H1 (cell line): Measurements from ENCODE around the gene ATG7. TPM values are rescaled to one million over a fixed set of nuclear protein-coding genes. Genes with fewer than 3 reads are reported as not detected.

Source experiments
- CTCF ChIA-PET: fragments of 300-600 bp; sonication (Branson Sonifier 250); formaldehyde crosslinking; loops from one replicate; lab custom pipeline; 2021; ENCODE audit not compliant: partially characterized antibody; lab: Charles Lee
- POLR2A ChIA-PET: fragments of 300-600 bp; sonication (Branson Sonifier 250); formaldehyde crosslinking; loops from one replicate; lab custom pipeline; 2021; ENCODE audit warnings: inconsistent platforms; ENCODE audit not compliant: partially characterized antibody; lab: Charles Lee
- DNase-seq, 2 experiments: peaks; one replicate each; pipeline versions ENCODE4 v3.0.0 to v3.0.0-alpha.2; 2010 to 2022; ENCODE audit warnings: low spot score in 2 of 2, low read depth in 1 of 2, mixed read lengths in 1 of 2
- FAIRE-seq: peaks from 2 replicates; lab custom pipeline; 2011; peaks lifted over from hg19 to GRCh38; lab: Jason Lieb, UNC
- H2AFZ ChIP-seq: 2 replicates; pipeline ENCODE4 v1.8.1; 2012; ENCODE audit warnings: low read length, inconsistent platforms
- H2AK5ac ChIP-seq: 2 replicates; pipeline ENCODE4 v1.6.1; 2013; ENCODE audit warnings: low read depth, low read length
- H2BK120ac ChIP-seq: replicated peaks from 2 replicates; pipeline ENCODE3; 2013; ENCODE audit warnings: low read depth, low read length, inconsistent platforms
- H2BK12ac ChIP-seq: 2 replicates; pipeline ENCODE4 v1.6.1; 2013; ENCODE audit warnings: low read depth, low read length
- H2BK15ac ChIP-seq: 2 replicates; pipeline ENCODE4 v1.6.1; 2013; ENCODE audit warnings: low read length
- H2BK20ac ChIP-seq: 2 replicates; pipeline ENCODE4 v1.6.1; 2013; ENCODE audit warnings: low read length
- H2BK5ac ChIP-seq: 2 replicates; pipeline ENCODE4 v1.6.1; 2013; ENCODE audit warnings: low read depth, low read length
- H3K14ac ChIP-seq: 2 replicates; pipeline ENCODE4 v1.6.1; 2013; ENCODE audit warnings: inconsistent platforms; ENCODE audit not compliant: insufficient read length
- H3K18ac ChIP-seq: 2 replicates; pipeline ENCODE4 v1.6.1; 2013; ENCODE audit warnings: low read length; ENCODE audit errors: extremely low read depth
- H3K23ac ChIP-seq: 2 replicates; pipeline ENCODE4 v1.6.1; 2013; ENCODE audit warnings: inconsistent platforms; ENCODE audit not compliant: insufficient read length
- H3K23me2 ChIP-seq: 2 replicates; pipeline ENCODE4 v1.6.1; 2013; ENCODE audit warnings: low read depth, low read length
- H3K27ac ChIP-seq: 2 replicates; pipeline ENCODE4 v1.6.1; 2011; ENCODE audit warnings: low read depth, low read length, inconsistent platforms
- H3K27me3 ChIP-seq, 4 experiments: replicated peaks in 1 of 4; 1 replicate in 1 of 4; 2 replicates in 3 of 4; pipeline versions ENCODE4 v1.6.1 to v1.8.1; 2011 to 2013; ENCODE audit warnings: low read length in 3 of 4, mild to moderate bottlenecking in 3 of 4, inconsistent platforms in 2 of 4, mixed read lengths in 2 of 4, moderate library complexity in 1 of 4; ENCODE audit not compliant: control insufficient read depth in 3 of 4, insufficient read depth in 3 of 4; ENCODE audit errors: extremely low read depth in 1 of 4
- H3K36me3 ChIP-seq, 4 experiments: 2 replicates each; pipeline versions ENCODE4 v1.6.1 to v1.8.1; 2011 to 2013; ENCODE audit warnings: mild to moderate bottlenecking in 4 of 4, low read length in 3 of 4, moderate library complexity in 2 of 4, control low read depth in 1 of 4, inconsistent platforms in 1 of 4; ENCODE audit not compliant: insufficient read depth in 4 of 4, control insufficient read depth in 2 of 4
- H3K4ac ChIP-seq: replicated peaks from 2 replicates; pipeline ENCODE3; 2013; ENCODE audit warnings: low read length, low read depth, mixed read lengths, inconsistent platforms; ENCODE audit not compliant: insufficient read length
- H3K4me1 ChIP-seq, 4 experiments: replicated peaks in 1 of 4; 1 replicate in 1 of 4; 2 replicates in 3 of 4; pipeline versions ENCODE4 v1.6.1 to v1.8.1; 2011 to 2013; ENCODE audit warnings: low read length in 3 of 4, inconsistent platforms in 2 of 4, mixed read lengths in 1 of 4; ENCODE audit not compliant: insufficient read depth in 4 of 4, control insufficient read depth in 3 of 4
- H3K4me2 ChIP-seq, 2 experiments: 2 replicates each; pipeline versions ENCODE4 v1.6.1 to v1.8.1; 2011 to 2013; ENCODE audit warnings: low read depth in 2 of 2, low read length in 2 of 2, control low read depth in 1 of 2, inconsistent platforms in 1 of 2, mild to moderate bottlenecking in 1 of 2; ENCODE audit not compliant: insufficient read depth in 1 of 2
- H3K4me3 ChIP-seq, 4 experiments: fragments of 200-600, 300-600 bp in 1 of 4; sonication (generic), shearing (Covaris generic), sonication (Bioruptor Twin) in 1 of 4; 2 replicates each; pipeline versions ENCODE4 v1.5.1 to v1.8.1; 2011 to 2016; ENCODE audit warnings: low read length in 4 of 4, low read depth in 3 of 4, control low read depth in 2 of 4, inconsistent platforms in 2 of 4, mild to moderate bottlenecking in 2 of 4, mixed read lengths in 1 of 4, moderate library complexity in 1 of 4; ENCODE audit not compliant: insufficient read depth in 2 of 4; ENCODE audit errors: extremely low read depth in 1 of 4
- H3K56ac ChIP-seq: replicated peaks from 2 replicates; pipeline ENCODE3; 2013; ENCODE audit warnings: low read depth, mild to moderate bottlenecking, mixed read lengths, low read length, inconsistent platforms; ENCODE audit not compliant: insufficient read length
- H3K79me1 ChIP-seq: 2 replicates; pipeline ENCODE4 v1.6.1; 2013; ENCODE audit warnings: low read depth, low read length, control low read depth
- H3K79me2 ChIP-seq, 2 experiments: 2 replicates each; pipeline versions ENCODE4 v1.6.1 to v1.8.1; 2012 to 2013; ENCODE audit warnings: low read length in 2 of 2, mild to moderate bottlenecking in 2 of 2, inconsistent platforms in 1 of 2; ENCODE audit not compliant: insufficient read depth in 2 of 2, control insufficient read depth in 1 of 2
- H3K9ac ChIP-seq, 4 experiments: replicated peaks in 1 of 4; 1 replicate in 1 of 4; 2 replicates in 3 of 4; pipeline versions ENCODE4 v1.6.1 to v1.8.1; 2011 to 2013; ENCODE audit warnings: low read depth in 3 of 4, low read length in 3 of 4, control low read depth in 2 of 4, mild to moderate bottlenecking in 2 of 4, moderate library complexity in 2 of 4, inconsistent platforms in 1 of 4; ENCODE audit errors: extremely low read depth in 1 of 4
- H3K9me3 ChIP-seq, 2 experiments: 2 replicates each; pipeline versions ENCODE4 v1.6.1 to v1.8.1; 2012 to 2013; ENCODE audit warnings: mild to moderate bottlenecking in 2 of 2, moderate library complexity in 2 of 2, control low read depth in 1 of 2, inconsistent platforms in 1 of 2, low read depth in 1 of 2, low read length in 1 of 2, mixed read lengths in 1 of 2; ENCODE audit not compliant: insufficient read depth in 2 of 2
- H4K20me1 ChIP-seq, 2 experiments: replicated peaks in 1 of 2; 2 replicates each; pipeline versions ENCODE3 to v1.8.1; 2011 to 2013; ENCODE audit warnings: inconsistent platforms in 2 of 2, low read length in 2 of 2, mild to moderate bottlenecking in 1 of 2; ENCODE audit not compliant: insufficient read depth in 2 of 2, control insufficient read depth in 1 of 2
- H4K5ac ChIP-seq: 2 replicates; pipeline ENCODE4 v1.6.1; 2013; ENCODE audit warnings: low read length, low read depth, mixed read lengths, inconsistent platforms; ENCODE audit not compliant: insufficient read length
- H4K8ac ChIP-seq: 2 replicates; pipeline ENCODE4 v1.8.0; 2013; ENCODE audit warnings: mild to moderate bottlenecking, moderate library complexity, low read length, inconsistent platforms; ENCODE audit not compliant: insufficient read depth; ENCODE audit errors: extremely low read depth
- H4K91ac ChIP-seq: replicated peaks from 2 replicates; pipeline ENCODE3; 2013; ENCODE audit warnings: low read length, mixed read lengths, inconsistent platforms; ENCODE audit not compliant: insufficient read length
- BACH1 ChIP-seq: IDR thresholded peaks from 2 replicates; pipeline ENCODE4 v1.6.1; 2012; ENCODE audit warnings: low read length, improper control_type of control experiment
- EGR1 ChIP-seq: IDR thresholded peaks from 2 replicates; pipeline ENCODE4 v1.6.1; 2011; ENCODE audit warnings: low read depth, low read length, borderline replicate concordance
- NRF1 ChIP-seq: IDR thresholded peaks from 2 replicates; pipeline ENCODE4 v1.6.1; 2011; ENCODE audit warnings: mild to moderate bottlenecking, low read depth, low read length, improper control_type of control experiment
- POLR2A ChIP-seq, 2 experiments: IDR thresholded peaks; 1 replicate in 1 of 2; 2 replicates in 1 of 2; pipeline ENCODE4 v1.6.1; 2011; ENCODE audit warnings: low read depth in 2 of 2, low read length in 2 of 2, mild to moderate bottlenecking in 2 of 2; ENCODE audit errors: control extremely low read depth in 1 of 2
- RAD21 ChIP-seq, 2 experiments: IDR thresholded peaks in 1 of 2; conservative IDR thresholded peaks in 1 of 2; 2 replicates each; pipeline ENCODE4 v1.6.1; 2011; ENCODE audit warnings: low read depth in 2 of 2, low read length in 2 of 2, improper control_type of control experiment in 1 of 2, inconsistent platforms in 1 of 2, mild to moderate bottlenecking in 1 of 2, moderate library complexity in 1 of 2
- WGBS, 2 experiments: shearing (Covaris generic) in 1 of 2; methylation state at CpG; one replicate each; pipeline versions ENCODE4 v1.1.6 to v1.1.7; 2013 to 2015; ENCODE audit warnings: low lambda C conversion rate in 2 of 2, mixed read lengths in 2 of 2, inconsistent platforms in 1 of 2, low coverage in 1 of 2, missing lambda C conversion rate in 1 of 2; ENCODE audit not compliant: insufficient replicate concordance in 2 of 2, insufficient coverage in 1 of 2, insufficient read length in 1 of 2; ENCODE audit errors: extremely low coverage in 1 of 2, missing lambda C conversion rate in 1 of 2; 5-methylcytosine and 5-hydroxymethylcytosine counted together
- polyA plus RNA-seq, 7 experiments: library from polyadenylated mRNA; depleted of rRNA in 3 of 7; stranded (reverse) in 5 of 7; unstranded in 2 of 7; fragments of >200 nt in 5 of 7; fragments of 200-250 nt in 2 of 7; gene quantifications; 1 replicate in 5 of 7; 2 replicates in 1 of 7; 4 replicates in 1 of 7; pipeline versions ENCODE4 v1.2.1 to v1.2.3, GENCODE V29; 2011 to 2013; ENCODE audit warnings: missing spikeins in 2 of 7, mixed read lengths in 2 of 7
- total RNA-seq: library from RNA; stranded (reverse); fragmentation: NEBNext Ultra II Directional; extraction: Animal tissue kit (Norgen Biotek cat#: 25700); gene quantifications from 2 replicates; pipeline ENCODE4 v1.2.1, GENCODE V29; 2021

The ATG7 gene
- total and polyA plus RNA-seq, 2 of the 8 experiments (the other 6 are each of a cell fraction or from before 2014, with no cell fraction given): 15.0 to 19.1 TPM

DNA sequence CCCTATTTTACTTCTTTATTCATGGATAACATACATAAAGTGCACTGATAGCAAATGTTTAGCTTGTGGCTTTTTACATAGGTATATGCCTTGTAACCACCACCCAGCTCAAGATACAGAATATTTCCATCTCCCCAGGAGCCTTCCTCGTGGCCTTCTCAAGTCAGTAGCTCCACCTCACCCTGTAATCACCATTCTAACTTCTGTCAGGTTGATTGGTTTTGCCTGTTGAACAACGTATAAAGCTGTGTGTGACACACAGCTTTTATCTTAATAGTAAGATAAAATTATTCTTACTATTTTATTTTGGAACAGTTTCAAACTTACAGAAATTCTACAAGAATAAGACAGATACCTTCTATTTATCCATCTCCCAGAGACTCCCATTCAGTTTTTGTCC, 13.3 kb downstream of the ATG7 start:
- H3K14ac ChIP-seq: no peak overlapping the region
- no peak overlapping the region for H2BK120ac ChIP-seq
- no peak overlapping the region for H3K56ac ChIP-seq
- ChIA-PET CTCF (interaction anchor here (0.9 to 1.5 kb wide), 3 partner anchors 25 to 50 kb away, joined by 3 to 4 read pairs (median 3); no protein-coding TSS in a partner anchor), POLR2A (interaction anchor here (0.8 kb wide), 1 partner anchor 13 kb away, joined by 3 read pairs; the partner anchor contains the start of gene ATG7)
- H2BK5ac ChIP-seq: no peak overlapping the region
- no peak overlapping the region for H3K4me3 ChIP-seq
- H2BK15ac ChIP-seq: no peak overlapping the region
- H4K91ac ChIP-seq: no peak overlapping the region
- no peak overlapping the region for H3K27ac ChIP-seq
- H3K4me2 ChIP-seq: no peak overlapping the region
- no peaks in the 10 kb centered on the region for H3K4me1 ChIP-seq
- H4K8ac ChIP-seq: no peak overlapping the region
- no peak overlapping the region for H3K9ac ChIP-seq
- H3K36me3 ChIP-seq: 0 out of 8 replicates have a peak, but pooled peaks cover 0 to 3% (median 0%) of the 10 kb centered on the region in 4 experiments
- no peak overlapping the region for H4K5ac ChIP-seq
- no peak for FAIRE-seq
- no peak overlapping the region for H3K23ac ChIP-seq
- H3K27me3 ChIP-seq: no peaks in the 10 kb centered on the region
- TF ChIP-seq NRF1: no peak
- no peak for TF ChIP-seq RAD21 (IDR thresholded peaks at IDR 0.05 in 1 of 2, conservative IDR thresholded peaks at IDR 0.05 in 1 of 2; ENCODE audit: low read depth in 2 of 2, low read length in 2 of 2)
- TF ChIP-seq EGR1: no peak
- TF ChIP-seq BACH1: no peak
- no peak for TF ChIP-seq POLR2A (IDR thresholded peaks at IDR 0.05; ENCODE audit: control extremely low read depth in 1 of 2, low read depth in 2 of 2, low read length in 2 of 2)
- H2AK5ac ChIP-seq: no peak overlapping the region
- no peak overlapping the region for H2BK20ac ChIP-seq
- H3K4ac ChIP-seq: no peak overlapping the region
- H4K20me1 ChIP-seq: no peaks in the 10 kb centered on the region
- H3K18ac ChIP-seq: no peak overlapping the region
- 89% methylated on average over 2 of the region's 2 CpGs; no CpG with 5 or more reads in 1 of the 2 experiments for WGBS, 2 experiments
- H3K79me2 ChIP-seq: no peaks in the 10 kb centered on the region
- H3K9me3 ChIP-seq: no peaks in the 10 kb centered on the region
- no peaks in the 10 kb centered on the region for H3K79me1 ChIP-seq
- no peaks in the 10 kb centered on the region for H3K23me2 ChIP-seq
- DNase-seq: no peak
- no peak overlapping the region for H2AFZ ChIP-seq
- H2BK12ac ChIP-seq: no peak overlapping the region
